DMS153 treated with DMSO at 0.1 percent for 48 hours (cell line): ENCODE measurements around the gene ABR.

Experiments
- DNase-seq: peaks from one replicate; lab custom pipeline; 2025; ENCODE audit not compliant: unreplicated experiment; lab: John Stamatoyannopoulos, UW

The ABR gene

GRCh38 chr17:1011138-1011537 lies 168.6 kb downstream of the ABR start:
- no peak for DNase-seq

GRCh38 chr17:1010586-1010985 lies 169.2 kb downstream of the ABR start:
- DNase-seq: no peak

GRCh38 chr17:1010086-1010450 lies 169.7 kb downstream of the ABR start:
- DNase-seq: no peak

GRCh38 chr17:1009229-1010085 lies 170.3 kb downstream of the ABR start:
- DNase-seq: no peak

- DNase-seq: no peak
Observed at GRCh38 chr17:1008008-1008761, 171.6 kb downstream of the ABR start.

- DNase-seq: no peak
Observed at GRCh38 chr17:1007310-1008007, 172.3 kb downstream of the ABR start.

GRCh38 chr17:1006054-1006453 lies 173.7 kb downstream of the ABR start:
- peak; percentile 15 for DNase-seq

- peak; percentile 16 for DNase-seq
Observed at GRCh38 chr17:1005361-1005946, 174.3 kb downstream of the ABR start.

GRCh38 chr17:1004769-1005295 lies 174.9 kb downstream of the ABR start:
- DNase-seq: no peak

GRCh38 chr17:1003972-1004768 lies 175.6 kb downstream of the ABR start:
- DNase-seq: no peak

GRCh38 chr17:1003633-1003971 lies 176.2 kb downstream of the ABR start:
- no peak for DNase-seq

GRCh38 chr17:1002771-1003555 lies 176.8 kb downstream of the ABR start:
- peak; percentile 12 for DNase-seq

- DNase-seq: no peak
Observed at GRCh38 chr17:1002412-1002753, 177.4 kb downstream of the ABR start.

- DNase-seq: no peak
Observed at GRCh38 chr17:1001640-1002411, 178.0 kb downstream of the ABR start.

- DNase-seq: no peak
Observed at GRCh38 chr17:1000597-1001461, 179.0 kb downstream of the ABR start.

- no peak for DNase-seq
Observed at GRCh38 chr17:998111-998510, 181.7 kb downstream of the ABR start.

GRCh38 chr17:996554-997344 lies 183.0 kb downstream of the ABR start, which contains the start of gene TIMM22:
Gene TIMM22, plus strand, starts transcription at chr17:997129. Its CDS starts 14 bp downstream, at chr17:997143.
- DNase-seq: peak; percentile 64
